ENCODE measurements around the gene CRYBG3. TPM values are rescaled to one million over a fixed set of nuclear protein-coding genes. Genes with fewer than 3 reads are reported as not detected.
A peak's percentile ranks its signal among the peaks of the same experiment; 100 is the strongest.

The CRYBG3 gene
- total RNA-seq: 9.2 TPM
- polyA plus RNA-seq: 5.4 TPM
- long read RNA-seq, donor 1: 0 reads
- long read RNA-seq, donor 2, partial matches to known transcripts: 23 of 23 reads
- long read RNA-seq, donor 2, other reads (novel, unspliced or antisense): 0 of 23 reads
- long read RNA-seq, donor 3: 0 reads
- long read RNA-seq, donor 4, partial matches to known transcripts: 14 of 14 reads
- long read RNA-seq, donor 4, other reads (novel, unspliced or antisense): 0 of 14 reads
- long read RNA-seq, donor 5: 0 reads
- long read RNA-seq, donor 6: 0 reads
- long read RNA-seq, donor 7: 0 reads
- long read RNA-seq, donor 8: 0 reads
- long read RNA-seq, donor 9: 0 reads
- long read RNA-seq, donor 10: 0 reads

DNA sequence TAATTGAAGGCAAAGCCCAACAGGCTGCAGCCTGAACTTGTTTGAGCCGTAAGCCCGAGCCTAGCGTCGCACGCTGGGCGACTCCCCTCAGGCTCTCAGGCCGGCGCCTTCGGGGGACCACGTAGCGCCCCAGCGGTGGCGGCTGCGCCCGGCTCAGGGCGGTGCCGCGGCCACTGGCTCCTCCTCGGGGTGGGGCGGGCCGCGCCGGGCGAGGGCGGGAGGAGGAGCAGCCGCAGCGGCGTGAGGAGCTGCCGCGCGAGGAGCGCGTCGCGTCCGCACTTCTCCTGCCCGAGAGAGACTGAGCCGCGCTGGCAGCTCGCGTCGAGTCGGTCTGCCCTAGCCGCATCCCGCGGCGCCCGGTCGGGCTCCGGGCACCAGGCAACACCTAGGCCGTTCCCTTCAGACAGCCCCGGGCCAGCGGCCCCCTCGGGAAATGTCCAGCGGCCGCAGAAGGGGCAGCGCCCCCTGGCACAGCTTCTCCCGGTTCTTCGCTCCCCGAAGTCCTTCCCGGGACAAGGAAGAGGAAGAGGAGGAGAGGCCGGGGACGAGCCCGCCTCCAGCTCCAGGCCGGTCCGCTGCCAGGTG lies at the start of gene CRYBG3:
CRYBG3 (plus strand) TSS at position 238 of the 585 bp plus-strand sequence; CDS start at position 434, 196 bp downstream.
- peak within 1 kb of the TSS; percentile 70 to 82 for H3K27ac ChIP-seq (ENCODE audit: low read depth in 1 of 2, low read length in 1 of 2)
- no peaks in the 10 kb centered on the region for H3K36me3 ChIP-seq (ENCODE audit: control insufficient read depth in 2 of 2, insufficient read depth in 2 of 2, low read length in 1 of 2)
- H3K9me3 ChIP-seq (ENCODE audit: control insufficient read depth in 2 of 2, insufficient read depth in 1 of 2, low read length in 1 of 2): no peaks in the 10 kb centered on the region
- peaks cover 8 to 38% of the 10 kb centered on the region in 2 donors for H3K27me3 ChIP-seq (ENCODE audit: control insufficient read depth in 2 of 2, insufficient read depth in 1 of 2, low read length in 1 of 2)
- DNase-seq (ENCODE audit: low read depth in 6 of 9, low spot score in 9 of 9): peak; percentile 19 to 85 (median 64)
- H3K4me3 ChIP-seq (ENCODE audit: low read length in 2 of 2): peak within 1 kb of the TSS; percentile 55 to 60
- H3K4me1 ChIP-seq (ENCODE audit: control insufficient read depth in 2 of 2, insufficient read depth in 2 of 2, low read length in 2 of 2): peaks cover 2 to 17% of the 10 kb centered on the region in 2 donors
- under 1% methylated on average over 65 of the region's 66 CpGs for WGBS

- H3K9me3 ChIP-seq (ENCODE audit: control insufficient read depth in 2 of 2, insufficient read depth in 1 of 2, low read length in 1 of 2): no peaks in the 10 kb centered on the region
- 96% methylated on average over 3 of the region's 3 CpGs for WGBS
- no peaks in the 10 kb centered on the region for H3K27me3 ChIP-seq (ENCODE audit: control insufficient read depth in 2 of 2, insufficient read depth in 1 of 2, low read length in 1 of 2)
- H3K4me3 ChIP-seq (ENCODE audit: low read length in 2 of 2): no peak overlapping the region
- H3K36me3 ChIP-seq (ENCODE audit: control insufficient read depth in 2 of 2, insufficient read depth in 2 of 2, low read length in 1 of 2): no peaks in the 10 kb centered on the region
- no peaks in the 10 kb centered on the region for H3K4me1 ChIP-seq (ENCODE audit: control insufficient read depth in 2 of 2, insufficient read depth in 2 of 2, low read length in 2 of 2)
- H3K27ac ChIP-seq (ENCODE audit: low read depth in 1 of 2, low read length in 1 of 2): no peak overlapping the region
- DNase-seq (ENCODE audit: low read depth in 6 of 9, low spot score in 9 of 9): no peak
Observed at GRCh38 chr3:97772926-97773325, 48.9 kb upstream of the CRYBG3 start.

DNA sequence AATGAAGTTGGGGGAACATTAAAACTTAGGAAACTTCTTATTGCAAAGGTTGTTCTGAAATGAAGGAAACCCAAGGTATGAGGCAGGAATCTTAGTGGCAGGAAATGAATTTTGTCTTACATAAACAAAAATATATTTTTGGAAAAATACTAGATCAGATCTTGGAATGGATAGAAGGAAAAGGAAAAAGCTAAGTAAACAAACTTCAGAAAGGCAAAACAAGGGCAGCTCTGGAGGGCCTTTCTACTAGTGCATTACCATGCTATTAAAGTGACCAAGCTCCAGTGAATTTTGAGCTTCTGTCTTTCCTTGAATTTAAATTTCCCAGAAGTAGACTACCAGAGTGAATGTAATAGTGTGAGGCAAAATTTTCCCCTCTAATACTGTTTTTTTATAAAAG lies 43.7 kb upstream of the CRYBG3 start:
- Histone ChIP-seq H3K9me3 (ENCODE audit: control insufficient read depth in 2 of 2, insufficient read depth in 1 of 2, low read length in 1 of 2) (no peaks in the 10 kb centered on the region), H3K27ac (ENCODE audit: low read depth in 1 of 2, low read length in 1 of 2) (no peak overlapping the region), H3K4me1 (ENCODE audit: control insufficient read depth in 2 of 2, insufficient read depth in 2 of 2, low read length in 2 of 2) (no peaks in the 10 kb centered on the region), H3K27me3 (ENCODE audit: control insufficient read depth in 2 of 2, insufficient read depth in 1 of 2, low read length in 1 of 2) (no peaks in the 10 kb centered on the region), H3K36me3 (ENCODE audit: control insufficient read depth in 2 of 2, insufficient read depth in 2 of 2, low read length in 1 of 2) (no peaks in the 10 kb centered on the region), H3K4me3 (ENCODE audit: low read length in 2 of 2) (no peak overlapping the region)
- DNase-seq (ENCODE audit: low read depth in 6 of 9, low spot score in 9 of 9): no peak

GRCh38 chr3:97793420-97794019 lies 28.3 kb upstream of the CRYBG3 start:
- no peaks in the 10 kb centered on the region for H3K27me3 ChIP-seq (ENCODE audit: control insufficient read depth in 2 of 2, insufficient read depth in 1 of 2, low read length in 1 of 2)
- no peaks in the 10 kb centered on the region for H3K36me3 ChIP-seq (ENCODE audit: control insufficient read depth in 2 of 2, insufficient read depth in 2 of 2, low read length in 1 of 2)
- no peak overlapping the region for H3K27ac ChIP-seq (ENCODE audit: low read depth in 1 of 2, low read length in 1 of 2)
- H3K9me3 ChIP-seq (ENCODE audit: control insufficient read depth in 2 of 2, insufficient read depth in 1 of 2, low read length in 1 of 2): no peaks in the 10 kb centered on the region
- DNase-seq (ENCODE audit: low read depth in 6 of 9, low spot score in 9 of 9): peak; percentile 9 to 74 (median 59)
- H3K4me1 ChIP-seq (ENCODE audit: control insufficient read depth in 2 of 2, insufficient read depth in 2 of 2, low read length in 2 of 2): no peaks in the 10 kb centered on the region
- H3K4me3 ChIP-seq (ENCODE audit: low read length in 2 of 2): no peak overlapping the region

DNA sequence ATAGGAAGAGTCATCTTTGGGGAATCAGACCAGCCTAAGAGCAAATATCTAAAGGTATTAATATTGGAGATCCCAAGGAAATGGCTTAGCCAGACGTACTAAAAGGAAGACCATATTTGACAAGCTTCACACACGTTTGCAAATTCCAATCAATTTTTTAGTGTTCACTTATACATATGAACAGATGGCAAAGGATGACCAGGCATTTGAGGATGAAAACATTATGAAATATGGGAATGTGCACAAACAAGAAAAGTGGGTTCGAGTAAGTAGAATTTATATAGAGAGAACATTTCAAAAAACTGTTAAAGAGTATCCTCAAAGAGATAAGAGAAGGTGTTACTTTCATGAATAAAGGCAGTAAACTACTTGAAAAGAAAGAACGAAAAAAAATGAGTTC lies 25.9 kb upstream of the CRYBG3 start:
- Histone ChIP-seq H3K4me3 (ENCODE audit: low read length in 2 of 2) (no peak overlapping the region), H3K27ac (ENCODE audit: low read depth in 1 of 2, low read length in 1 of 2) (no peak overlapping the region), H3K27me3 (ENCODE audit: control insufficient read depth in 2 of 2, insufficient read depth in 1 of 2, low read length in 1 of 2) (no peaks in the 10 kb centered on the region), H3K4me1 (ENCODE audit: control insufficient read depth in 2 of 2, insufficient read depth in 2 of 2, low read length in 2 of 2) (no peaks in the 10 kb centered on the region), H3K9me3 (ENCODE audit: control insufficient read depth in 2 of 2, insufficient read depth in 1 of 2, low read length in 1 of 2) (no peaks in the 10 kb centered on the region), H3K36me3 (ENCODE audit: control insufficient read depth in 2 of 2, insufficient read depth in 2 of 2, low read length in 1 of 2) (no peaks in the 10 kb centered on the region)
- no peak for DNase-seq (ENCODE audit: low read depth in 6 of 9, low spot score in 9 of 9)
- 98% methylated on average over 4 of the region's 4 CpGs for WGBS

- no peak for DNase-seq (ENCODE audit: low read depth in 6 of 9, low spot score in 9 of 9)
- no peaks in the 10 kb centered on the region for H3K9me3 ChIP-seq (ENCODE audit: control insufficient read depth in 2 of 2, insufficient read depth in 1 of 2, low read length in 1 of 2)
- WGBS: 98% methylated on average over 3 of the region's 3 CpGs
- no peak overlapping the region for H3K4me3 ChIP-seq (ENCODE audit: low read length in 2 of 2)
- H3K27me3 ChIP-seq (ENCODE audit: control insufficient read depth in 2 of 2, insufficient read depth in 1 of 2, low read length in 1 of 2): no peaks in the 10 kb centered on the region
- no peaks in the 10 kb centered on the region for H3K4me1 ChIP-seq (ENCODE audit: control insufficient read depth in 2 of 2, insufficient read depth in 2 of 2, low read length in 2 of 2)
- no peaks in the 10 kb centered on the region for H3K36me3 ChIP-seq (ENCODE audit: control insufficient read depth in 2 of 2, insufficient read depth in 2 of 2, low read length in 1 of 2)
- H3K27ac ChIP-seq (ENCODE audit: low read depth in 1 of 2, low read length in 1 of 2): no peak overlapping the region
Observed at GRCh38 chr3:97804471-97804870, 17.3 kb upstream of the CRYBG3 start.

DNA sequence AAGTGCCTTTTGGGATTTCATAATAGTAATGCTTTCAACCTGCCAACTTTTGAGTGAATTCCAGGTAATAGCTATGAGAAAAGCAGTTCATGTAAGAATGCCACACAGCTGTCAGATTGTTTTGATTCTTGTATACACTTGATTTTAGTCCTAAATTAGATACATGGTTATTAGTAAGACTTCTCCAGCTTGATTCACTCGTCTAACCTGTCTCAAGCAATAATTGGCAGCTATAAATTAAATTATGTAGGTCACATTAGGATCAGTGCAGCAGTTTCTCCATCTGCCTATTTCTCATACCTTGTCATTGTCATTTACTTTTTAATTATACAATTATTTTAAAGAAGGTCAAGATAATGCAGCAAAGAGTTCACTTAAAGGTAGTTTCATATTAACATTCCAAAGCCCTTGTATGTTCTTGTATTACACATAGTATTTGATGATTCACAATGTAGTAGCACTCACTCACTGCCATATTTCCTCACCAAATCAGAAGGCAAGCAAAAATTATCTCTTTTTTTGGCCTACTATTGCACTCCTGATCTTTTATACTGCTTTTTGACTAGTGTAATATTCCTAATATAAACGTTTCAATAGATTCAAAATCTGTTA lies 10.9 kb upstream of the CRYBG3 start:
- H3K9me3 ChIP-seq (ENCODE audit: control insufficient read depth in 2 of 2, insufficient read depth in 1 of 2, low read length in 1 of 2): no peaks in the 10 kb centered on the region
- no peaks in the 10 kb centered on the region for H3K27me3 ChIP-seq (ENCODE audit: control insufficient read depth in 2 of 2, insufficient read depth in 1 of 2, low read length in 1 of 2)
- no peak for DNase-seq (ENCODE audit: low read depth in 6 of 9, low spot score in 9 of 9)
- WGBS: 93% methylated on average over 2 of the region's 2 CpGs
- no peaks in the 10 kb centered on the region for H3K4me1 ChIP-seq (ENCODE audit: control insufficient read depth in 2 of 2, insufficient read depth in 2 of 2, low read length in 2 of 2)
- no peak overlapping the region for H3K4me3 ChIP-seq (ENCODE audit: low read length in 2 of 2)
- no peak overlapping the region for H3K27ac ChIP-seq (ENCODE audit: low read depth in 1 of 2, low read length in 1 of 2)
- H3K36me3 ChIP-seq (ENCODE audit: control insufficient read depth in 2 of 2, insufficient read depth in 2 of 2, low read length in 1 of 2): no peaks in the 10 kb centered on the region

DNA sequence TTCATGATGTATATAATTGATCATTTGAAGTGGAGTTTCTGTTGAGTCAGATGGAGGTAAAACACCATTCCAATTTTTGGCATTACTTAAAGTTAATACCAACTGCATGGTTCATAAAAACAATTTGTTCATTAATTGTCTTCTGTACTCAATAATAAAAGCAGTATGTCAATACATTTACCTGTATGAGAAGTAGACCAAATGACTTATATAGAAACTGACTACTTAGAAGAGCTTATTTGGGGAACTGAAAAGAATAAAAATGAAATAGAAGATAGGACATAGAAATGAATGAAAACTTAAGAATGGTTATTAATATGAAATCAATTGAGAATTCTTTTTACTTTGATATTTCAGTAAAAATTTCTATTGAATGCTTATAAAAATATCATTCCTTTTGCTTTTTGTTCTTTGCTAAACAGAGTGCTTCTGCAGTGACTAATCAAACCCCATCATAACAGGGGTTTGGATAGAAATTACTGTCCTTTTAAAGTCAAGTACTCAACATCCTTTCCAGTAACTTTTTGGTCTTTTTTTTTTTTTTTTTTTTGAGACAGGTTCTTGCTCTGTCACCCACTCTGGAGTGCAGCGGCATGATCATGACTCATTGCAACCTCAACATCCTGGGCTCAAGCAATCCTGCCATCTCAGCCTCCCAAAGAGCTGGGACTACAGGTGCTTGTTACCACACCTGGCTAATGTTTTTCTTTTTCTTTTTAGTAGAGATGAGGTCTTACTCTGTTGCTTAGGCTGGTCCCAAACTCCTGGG lies 6.5 kb upstream of the CRYBG3 start:
- no peaks in the 10 kb centered on the region for H3K36me3 ChIP-seq (ENCODE audit: control insufficient read depth in 2 of 2, insufficient read depth in 2 of 2, low read length in 1 of 2)
- WGBS: 24% methylated on average over 1 of the region's 1 CpG
- no peaks in the 10 kb centered on the region for H3K27me3 ChIP-seq (ENCODE audit: control insufficient read depth in 2 of 2, insufficient read depth in 1 of 2, low read length in 1 of 2)
- H3K9me3 ChIP-seq (ENCODE audit: control insufficient read depth in 2 of 2, insufficient read depth in 1 of 2, low read length in 1 of 2): no peaks in the 10 kb centered on the region
- H3K4me3 ChIP-seq (ENCODE audit: low read length in 2 of 2): no peak overlapping the region
- peak in 1 of 9 donors; percentile 6 for DNase-seq (ENCODE audit: low read depth in 6 of 9, low spot score in 9 of 9)
- H3K27ac ChIP-seq (ENCODE audit: low read depth in 1 of 2, low read length in 1 of 2): no peak overlapping the region
- H3K4me1 ChIP-seq (ENCODE audit: control insufficient read depth in 2 of 2, insufficient read depth in 2 of 2, low read length in 2 of 2): no peaks in the 10 kb centered on the region

Measured in thymus (tissue), 14 donors.